Forelimb muscle (tissue), 1 donor: Measurements from ENCODE around the gene USP20. TPM values are rescaled to one million over a fixed set of nuclear protein-coding genes. Genes with fewer than 3 reads are reported as not detected.

Experiments used
- DNase-seq: peaks from one replicate; pipeline ENCODE4 v3.0.0-alpha.2; 2013; ENCODE audit warnings: low read depth
- polyA plus RNA-seq: library from polyadenylated mRNA; unstranded; fragments of 120-200 nt; gene quantifications from one replicate; pipeline ENCODE4 v1.2.1, GENCODE V29; 2013; ENCODE audit not compliant: insufficient read length

The USP20 gene
- polyA plus RNA-seq, 1 donor, result 12.6 TPM

GRCh38 chr9:129854588-129855110 lies 19.4 kb downstream of the USP20 start:
- no peak for DNase-seq

GRCh38 chr9:129857207-129857606 lies 21.9 kb downstream of the USP20 start:
- no peak for DNase-seq

DNA sequence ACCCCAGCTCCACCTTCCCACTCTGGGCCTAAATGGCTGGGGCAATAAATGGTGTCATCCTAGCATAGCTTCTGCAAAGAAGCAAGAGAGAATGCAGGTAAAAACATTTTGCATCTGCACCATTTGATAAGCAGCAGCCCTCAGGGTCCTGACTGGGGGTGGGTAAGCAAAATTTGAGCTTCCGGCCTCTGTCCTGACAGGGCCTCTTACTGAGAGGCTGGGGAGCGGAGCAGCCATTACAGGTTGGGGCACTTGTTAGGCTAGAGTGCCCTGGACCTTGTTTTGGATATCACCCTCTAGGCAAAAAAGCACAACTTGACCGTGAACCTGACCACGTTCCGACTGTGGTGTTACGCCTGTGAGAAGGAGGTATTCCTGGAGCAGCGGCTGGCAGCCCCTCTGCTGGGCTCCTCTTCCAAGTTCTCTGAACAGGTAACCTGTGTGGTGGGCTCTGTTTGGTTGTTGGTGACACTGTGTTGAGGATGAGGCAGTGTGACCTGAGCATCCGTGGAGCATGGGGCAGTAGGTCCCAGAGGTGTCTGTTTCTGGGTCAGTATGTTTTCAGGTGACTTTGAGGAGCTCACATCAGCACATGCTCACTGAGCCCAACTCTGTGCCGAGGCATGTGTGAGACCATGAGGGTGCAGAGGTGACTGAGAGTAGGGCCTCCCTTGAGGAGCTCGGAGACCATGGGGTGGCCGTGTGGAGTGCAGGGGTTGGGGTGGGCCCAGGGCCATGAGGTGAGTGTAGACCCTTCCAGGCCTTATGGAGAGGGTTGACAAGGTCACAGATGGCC lies 23.1 kb downstream of the USP20 start:
- DNase-seq, result no peak

DNA sequence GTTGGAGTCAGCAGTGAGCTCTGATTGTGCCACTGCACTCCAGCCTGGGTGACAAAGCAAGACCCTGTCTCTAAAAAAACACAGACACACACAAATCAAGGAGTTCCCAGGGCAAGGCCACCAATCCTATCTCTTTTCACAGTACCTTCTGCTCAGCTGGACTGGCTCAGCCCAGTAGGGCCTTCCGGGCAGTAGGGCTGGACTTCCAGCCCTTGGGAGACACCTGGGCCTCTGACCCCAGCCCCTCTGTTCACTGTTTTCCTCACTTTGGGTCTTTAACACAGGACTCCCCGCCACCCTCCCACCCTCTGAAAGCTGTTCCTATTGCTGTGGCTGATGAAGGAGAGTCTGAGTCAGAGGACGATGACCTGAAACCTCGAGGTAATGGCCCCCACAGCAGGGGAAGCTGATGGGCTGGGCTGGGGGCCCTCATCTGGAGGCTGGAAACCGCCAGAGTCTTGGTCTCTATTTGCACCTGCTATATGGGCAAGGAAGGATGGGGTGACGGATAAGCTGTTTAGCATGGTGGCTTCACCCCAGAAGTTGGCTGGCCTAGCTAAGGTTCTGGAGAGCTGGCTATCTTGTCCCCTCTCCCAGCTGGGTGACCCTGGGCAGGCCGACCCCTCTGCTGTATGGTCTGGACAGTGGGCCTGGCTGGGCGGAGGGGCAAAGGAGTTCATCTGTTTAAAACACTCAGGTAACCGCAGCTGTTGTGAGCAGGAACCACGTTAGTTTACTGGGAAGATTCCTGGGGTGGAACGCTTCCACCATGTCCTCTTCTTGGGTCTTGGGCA lies 25.6 kb downstream of the USP20 start:
- DNase-seq, result no peak

- DNase-seq, result no peak
These were observed 26.2 kb downstream of the USP20 start for GRCh38 chr9:129861447-129861827.

DNA sequence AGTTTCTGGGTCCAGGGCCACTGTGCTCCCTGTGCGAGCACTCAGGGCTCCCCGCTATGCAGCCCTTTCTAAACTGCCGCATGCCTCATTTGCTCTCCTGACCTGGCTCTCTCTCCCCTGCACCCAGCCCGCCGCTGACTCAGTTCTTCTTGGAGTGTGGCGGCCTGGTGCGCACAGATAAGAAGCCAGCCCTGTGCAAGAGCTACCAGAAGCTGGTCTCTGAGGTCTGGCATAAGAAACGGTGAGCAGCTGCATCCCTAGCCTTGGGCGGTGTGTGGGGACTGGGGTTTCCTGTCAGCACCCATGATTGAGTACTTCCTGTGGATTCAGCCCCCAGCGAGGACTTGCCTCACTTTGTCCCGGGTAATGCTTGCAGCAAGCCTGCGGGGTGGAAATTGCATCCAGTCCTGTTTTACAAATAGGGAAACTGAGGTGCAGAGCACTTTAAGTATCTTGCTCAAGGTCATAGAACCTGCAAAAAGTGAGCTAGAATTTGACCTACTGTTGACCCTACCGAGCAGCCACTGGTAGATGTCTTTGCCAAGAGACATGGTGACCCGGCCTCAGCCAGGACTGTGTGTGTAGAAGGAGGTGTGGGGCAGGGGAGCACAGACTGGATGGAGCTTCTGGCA lies 27.9 kb downstream of the USP20 start:
- DNase-seq, result no peak

GRCh38 chr9:129864991-129865647 lies 29.9 kb downstream of the USP20 start:
- no peak for DNase-seq

DNA sequence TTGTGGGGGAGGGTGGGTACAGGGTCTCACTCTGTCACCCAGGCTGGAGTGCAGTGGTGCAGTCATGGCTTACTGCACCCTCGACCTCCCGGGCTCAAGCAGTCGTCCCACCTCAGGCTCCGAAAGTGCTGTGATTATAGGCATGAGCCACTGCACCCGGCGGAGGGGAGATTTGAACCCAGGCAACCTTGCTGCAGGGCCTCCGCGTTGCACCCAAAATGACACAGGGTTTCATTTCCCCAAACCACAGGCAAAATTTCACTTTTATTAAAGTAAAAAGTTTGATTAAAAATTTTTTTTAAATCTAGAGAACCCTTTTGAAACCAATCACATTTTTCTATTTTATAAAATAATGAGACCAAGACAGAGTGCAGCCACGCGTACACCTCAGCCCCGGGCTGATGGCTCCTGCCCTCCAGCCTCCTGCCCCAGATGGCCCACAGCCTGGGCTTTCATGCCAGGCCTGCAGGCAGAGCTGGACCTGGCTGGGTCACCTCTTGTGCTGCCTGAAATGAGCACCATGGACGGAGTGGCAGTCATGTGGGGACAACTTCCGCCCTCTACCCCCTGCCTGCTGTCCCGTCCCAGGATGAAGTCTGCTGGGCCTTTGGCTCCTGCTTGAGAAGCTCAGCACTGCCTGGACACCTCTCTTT lies 30.5 kb downstream of the USP20 start:
- no peak for DNase-seq

DNA sequence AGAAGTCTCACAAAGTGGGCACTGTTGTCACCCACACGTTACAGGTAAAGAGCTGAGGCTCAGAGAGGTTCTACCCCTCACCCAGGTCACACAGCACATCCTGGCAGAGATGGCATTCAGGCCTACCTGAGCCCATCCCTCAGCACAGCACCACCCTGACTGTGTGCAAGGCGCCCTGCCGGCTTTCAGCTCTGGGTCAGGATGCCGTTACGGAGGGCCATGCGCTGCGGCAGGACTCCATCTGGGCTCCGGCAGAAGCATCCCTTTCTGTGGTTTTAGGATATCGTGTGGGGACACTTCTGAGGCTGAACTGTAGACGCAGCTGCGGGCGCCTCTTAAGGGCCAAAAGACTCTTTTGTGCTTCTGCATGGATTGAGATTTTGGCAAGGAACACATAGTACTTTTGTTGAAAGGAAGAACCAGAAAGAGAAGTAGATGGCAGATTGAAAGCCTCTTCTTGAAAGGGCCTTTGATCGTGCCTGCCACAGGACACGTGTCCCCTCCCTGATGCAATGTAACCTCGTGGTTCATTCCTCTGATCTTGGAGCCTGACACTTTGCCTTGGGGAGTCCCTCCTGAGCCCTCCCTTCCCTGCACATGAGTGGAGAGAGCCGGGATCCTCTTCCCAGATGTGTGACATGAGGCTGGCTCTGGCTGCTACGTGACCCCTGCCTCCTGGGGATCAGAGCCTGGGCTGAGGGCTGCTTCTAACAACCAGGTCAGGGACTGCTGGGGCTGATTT lies 31.3 kb downstream of the USP20 start:
- DNase-seq, result no peak

- no peak for DNase-seq
These were observed 32.1 kb downstream of the USP20 start for GRCh38 chr9:129867136-129868022.

GRCh38 chr9:129868023-129868871 lies 33.0 kb downstream of the USP20 start:
- DNase-seq, result no peak

GRCh38 chr9:129868872-129869486 lies 33.7 kb downstream of the USP20 start:
- DNase-seq, result no peak

- DNase-seq, result no peak
These were observed 34.6 kb downstream of the USP20 start for GRCh38 chr9:129869585-129870501.

DNA sequence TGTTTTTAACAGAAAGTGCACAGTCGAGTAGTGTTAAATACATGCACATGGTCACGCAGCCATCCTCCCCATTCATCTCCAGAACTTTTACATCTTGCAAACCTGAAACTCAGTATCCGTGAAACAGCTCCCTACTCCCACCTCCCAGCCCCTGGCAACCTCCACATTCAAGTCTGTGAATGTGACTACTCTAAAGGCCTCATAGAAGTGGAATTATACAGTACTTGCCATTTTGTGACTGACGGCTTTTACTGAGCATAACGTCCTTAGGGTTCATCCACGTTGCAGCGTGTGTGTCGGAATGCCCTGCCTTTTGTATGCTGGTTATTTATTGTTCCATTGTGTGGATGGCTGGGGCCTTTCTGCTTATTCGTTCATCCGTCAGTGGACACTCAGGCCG lies 35.8 kb downstream of the USP20 start:
- DNase-seq, result no peak

DNA sequence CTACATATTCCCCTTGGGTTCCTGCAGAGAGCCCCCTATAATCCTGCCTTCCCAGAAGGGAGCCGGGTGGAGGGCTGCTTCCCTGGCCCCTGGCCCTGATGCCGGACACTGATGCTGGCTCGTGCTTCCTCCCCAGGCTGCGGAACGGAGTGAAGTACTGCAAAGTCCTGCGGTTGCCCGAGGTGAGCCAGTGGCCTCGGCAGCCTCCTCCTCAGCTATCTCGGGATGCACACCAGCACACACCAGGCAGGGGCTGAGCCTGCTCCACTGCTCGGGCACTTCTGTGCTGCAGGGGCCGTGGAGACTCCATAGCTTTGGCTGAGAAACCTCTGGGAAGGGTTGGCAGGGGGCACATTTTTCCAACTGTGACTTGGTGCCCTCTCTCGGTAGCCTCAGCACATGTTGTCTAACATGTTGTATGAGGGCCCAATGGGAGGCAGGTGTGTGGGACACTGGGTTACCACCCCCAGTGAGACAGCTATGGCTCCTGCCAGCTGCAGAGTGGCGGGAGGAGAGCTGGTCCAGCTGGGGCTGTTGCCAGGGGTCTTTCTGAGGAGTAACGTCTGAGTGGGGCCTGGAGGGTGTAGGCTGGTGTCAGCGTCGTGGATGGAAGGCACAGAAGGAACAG lies 38.4 kb downstream of the USP20 start:
- DNase-seq, result no peak

DNA sequence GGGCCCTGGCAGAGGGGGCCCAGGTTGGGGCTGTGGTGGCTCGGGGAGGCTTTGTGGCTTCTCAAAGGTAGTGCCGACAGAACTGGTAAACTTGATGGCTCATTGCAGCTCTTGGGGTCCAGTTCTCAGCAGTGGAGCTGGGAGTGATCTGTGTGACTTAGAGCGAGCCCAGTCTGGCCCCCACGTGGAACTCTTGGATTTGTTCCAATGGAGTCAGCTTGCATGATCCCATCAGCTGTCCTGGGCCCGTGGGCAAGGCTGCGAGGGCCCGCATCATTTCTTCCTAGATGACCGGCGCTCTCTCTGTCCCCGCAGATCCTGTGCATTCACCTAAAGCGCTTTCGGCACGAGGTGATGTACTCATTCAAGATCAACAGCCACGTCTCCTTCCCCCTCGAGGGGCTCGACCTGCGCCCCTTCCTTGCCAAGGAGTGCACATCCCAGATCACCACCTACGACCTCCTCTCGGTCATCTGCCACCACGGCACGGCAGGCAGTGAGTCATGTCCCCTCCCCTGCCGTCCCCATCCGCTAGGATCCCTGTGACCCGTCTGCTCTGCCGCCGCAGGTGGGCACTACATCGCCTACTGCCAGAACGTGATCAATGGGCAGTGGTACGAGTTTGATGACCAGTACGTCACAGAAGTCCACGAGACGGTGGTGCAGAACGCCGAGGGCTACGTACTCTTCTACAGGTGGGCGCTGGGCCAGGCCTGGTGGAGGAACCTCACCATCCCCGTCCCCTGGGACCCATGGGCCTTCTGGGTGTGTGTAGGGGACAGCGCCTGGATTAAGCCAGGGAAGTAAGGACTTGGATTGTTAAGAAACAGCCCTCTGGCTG lies 39.2 kb downstream of the USP20 start:
- no peak for DNase-seq
